Adrenal gland (tissue), 12 donors: ENCODE results near the gene BCL7B. TPM values are rescaled to one million over a fixed set of nuclear protein-coding genes. Genes with fewer than 3 reads are reported as not detected.
"Not testable (repeated sequence)": the region's sequence is repeated elsewhere in the genome, so short reads cannot be mapped to it uniquely, and the experiment has no call there.

Experiments
- DNase-seq, 7 donors: peaks; one replicate each; pipeline ENCODE4 v3.0.0-alpha.2; 2019 to 2020
- H3K27ac ChIP-seq, 5 donors: fragments of 200-600 bp; sonication (generic) in 4 of 5; 1 replicate in 3 of 5; 2 replicates in 2 of 5; pipeline versions ENCODE4 v1.5.1 to v1.8.0; 2016 to 2020; ENCODE audit warnings: mild to moderate bottlenecking in 1 of 5
- H3K27me3 ChIP-seq: fragments of 200-600 bp; 2 replicates; pipeline ENCODE4 v1.8.0; 2021
- H3K36me3 ChIP-seq, 2 donors: fragments of 200-600 bp; replicated peaks in 1 of 2; 1 replicate in 1 of 2; 2 replicates in 1 of 2; pipeline versions ENCODE4 v1.5.1 to v1.8.0; 2018 to 2022
- H3K4me1 ChIP-seq, 2 donors: fragments of 200-600 bp; replicated peaks in 1 of 2; 1 replicate in 1 of 2; 2 replicates in 1 of 2; pipeline versions ENCODE4 v1.5.1 to v1.8.0; 2018 to 2021
- H3K4me3 ChIP-seq, 4 donors: fragments of 200-600 bp; sonication (generic) in 3 of 4; one replicate each; pipeline ENCODE4 v1.5.1; 2016 to 2018
- H3K9me3 ChIP-seq, 3 donors: fragments of 200-600 bp; sonication (generic) in 1 of 3; replicated peaks in 1 of 3; 1 replicate in 2 of 3; 2 replicates in 1 of 3; pipeline versions ENCODE4 v1.5.1 to v1.8.0; 2016 to 2021
- CTCF ChIP-seq, 6 experiments: fragments of 450-650 bp in 4 of 6; fragments of 200-600 bp in 2 of 6; sonication (generic) in 1 of 6; IDR thresholded peaks; 1 replicate in 5 of 6; 2 replicates in 1 of 6; pipeline versions ENCODE4 v1.5.1 to v1.8.0; 2016 to 2021; ENCODE audit warnings: antibody characterized with exemption in 6 of 6, mild to moderate bottlenecking in 2 of 6, moderate library complexity in 1 of 6
- POLR2A ChIP-seq, 2 donors: fragments of 450-650 bp; IDR thresholded peaks; one replicate each; pipeline ENCODE4 v1.6.1; 2017; ENCODE audit warnings: antibody characterized with exemption in 2 of 2, mild to moderate bottlenecking in 2 of 2, moderate library complexity in 1 of 2
- whole genome bisulfite sequencing, 4 donors: extraction: QIAGEN DNeasy Blood & Tissue Kit in 2 of 4; methylation state at CpG; one replicate each; pipeline versions ENCODE4 v1.1.5 to v1.1.7; 2013 to 2017; 5-methylcytosine and 5-hydroxymethylcytosine counted together
- intact Hi-C, 2 donors: fragments of 100-400 bp; cut with DNase I; formaldehyde crosslinking; loops; one replicate each; pipeline versions ENCODE4 v1.14.1 to v1.15.0; 2022 to 2023
- polyA plus RNA-seq, 3 donors: library from polyadenylated mRNA; stranded (reverse); fragments of 200-250 nt in 2 of 3; fragments of 350-450 nt in 1 of 3; fragmentation: Illumina TruSeq in 1 of 3; extraction: RNeasy Lipid Tissue Mini Kit (QIAGEN cat#74804) in 1 of 3; gene quantifications; one replicate each; pipeline ENCODE4 v1.2.3, GENCODE V29; 2013 to 2014
- total RNA-seq, 9 donors: library from RNA; depleted of rRNA in 4 of 9; stranded (reverse); fragments of >200 nt in 4 of 9; fragments of 120-200 nt in 1 of 9; fragmentation: NEBNext Ultra II Directional in 1 of 9; extraction: Animal tissue kit (Norgen Biotek cat#: 25700) in 1 of 9; gene quantifications; one replicate each; pipeline versions ENCODE4 v1.1.0 to v1.2.4, GENCODE V29; 2013 to 2023
- donor health status: healthy with polysubstance abuse.
- donor health status: Bipolar disorder and iron deficiency.
- donor health status: DM: yes; HTN: yes; CAD: no.
- donor health status: DM: no; HTN: no; CAD: no.
- donor health status: DM: no; HTN: no; CAD: no.
- donor health status: DM: yes; HTN: yes; CAD: no.

Gene BCL7B
- total and polyA plus RNA-seq, 12 donors: 19.0 to 97.9 (median 70.3) TPM

GRCh38 chr7:73593207-73594045, 35.9 kb upstream of the BCL7B start:
- 62 to 83% (median 64%) methylated on average over 12 to 14 of the region's 14 CpGs for WGBS, 4 donors
- H3K27ac ChIP-seq: no peak overlapping the region
- TF ChIP-seq CTCF (IDR thresholded peaks at IDR 0.05) (no peak), POLR2A (IDR thresholded peaks at IDR 0.05) (no peak)
- H3K4me1 ChIP-seq: no peaks in the 10 kb centered on the region
- H3K27me3 ChIP-seq: no peaks in the 10 kb centered on the region
- no peaks in the 10 kb centered on the region for H3K36me3 ChIP-seq
- H3K4me3 ChIP-seq: no peak overlapping the region
- intact Hi-C loops: no loop called here
- no peaks in the 10 kb centered on the region for H3K9me3 ChIP-seq
- DNase-seq: no peak

DNA sequence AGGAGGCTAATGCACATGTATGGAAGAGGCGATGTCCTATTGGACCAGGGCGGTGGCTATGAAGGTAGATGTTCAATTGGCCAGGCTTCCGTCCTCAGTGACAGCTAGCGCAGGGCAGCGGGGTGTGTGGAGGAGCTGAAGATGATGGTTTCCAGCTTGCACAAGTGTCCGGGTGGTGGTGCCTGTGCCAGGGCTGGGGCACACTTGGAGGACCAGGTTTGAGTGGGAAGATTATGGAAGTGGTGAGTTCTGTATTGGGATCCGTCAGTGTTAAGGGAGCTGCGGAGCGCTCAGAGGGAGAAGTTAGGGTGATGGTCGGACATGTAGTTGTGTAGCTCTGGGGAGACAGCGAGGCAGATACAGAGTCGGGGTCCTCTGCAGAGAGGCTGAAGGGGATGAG, 29.4 kb upstream of the BCL7B start:
- H3K27ac ChIP-seq: peak overlapping the region in 1 of 5 donors; percentile 46
- intact Hi-C loops: no loop called here

DNA sequence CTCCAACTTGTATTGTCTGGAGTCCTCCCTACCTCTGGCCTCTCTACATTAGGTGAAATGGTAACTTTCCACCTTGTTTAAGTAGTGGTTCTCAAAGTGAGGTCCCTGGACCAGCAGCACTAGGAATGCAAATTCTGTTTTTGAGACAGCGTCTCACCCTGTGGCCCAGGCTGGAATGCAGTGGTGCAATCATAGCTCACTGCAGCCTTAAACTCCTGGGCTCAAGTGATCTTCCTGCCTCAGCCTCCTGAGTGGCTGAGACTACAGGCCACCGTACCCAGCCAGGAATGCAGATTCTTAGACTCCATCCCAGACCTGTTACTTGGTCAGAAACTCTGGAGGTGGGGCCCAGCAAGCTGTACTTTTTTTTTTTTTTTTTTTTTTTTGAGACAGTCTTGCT, 27.7 kb upstream of the BCL7B start:
- DNase-seq: no peak
- intact Hi-C loops: no loop called here
- H3K9me3 ChIP-seq: no peaks in the 10 kb centered on the region
- H3K4me1 ChIP-seq: peaks cover 0 to 8% of the 10 kb centered on the region in 2 donors
- no peak overlapping the region for H3K4me3 ChIP-seq
- 73 to 83% (median 82%) methylated on average over 2 of the region's 2 CpGs for WGBS, 4 donors
- no peaks in the 10 kb centered on the region for H3K27me3 ChIP-seq
- no peak for TF ChIP-seq POLR2A (IDR thresholded peaks at IDR 0.05)
- H3K36me3 ChIP-seq: no peaks in the 10 kb centered on the region
- no peak overlapping the region for H3K27ac ChIP-seq

More for the DNA sequence above, 29.4 kb upstream of the BCL7B start:
- no peak for TF ChIP-seq CTCF (IDR thresholded peaks at IDR 0.05)
- TF ChIP-seq POLR2A (IDR thresholded peaks at IDR 0.05): no peak
- no peaks in the 10 kb centered on the region for H3K27me3 ChIP-seq
- 92 to 96% (median 93%) methylated on average over 12 of the region's 12 CpGs for WGBS, 4 donors
- no peak overlapping the region for H3K4me3 ChIP-seq
- no peaks in the 10 kb centered on the region for H3K36me3 ChIP-seq
- DNase-seq: no peak
- no peaks in the 10 kb centered on the region for H3K9me3 ChIP-seq
- peaks cover 0 to 8% of the 10 kb centered on the region in 2 donors for H3K4me1 ChIP-seq

GRCh38 chr7:73582664-73583202, 25.2 kb upstream of the BCL7B start:
- TF ChIP-seq POLR2A (IDR thresholded peaks at IDR 0.05): no peak
- TF ChIP-seq CTCF (IDR thresholded peaks at IDR 0.05): no peak
- no peaks in the 10 kb centered on the region for H3K27me3 ChIP-seq
- H3K9me3 ChIP-seq: no peaks in the 10 kb centered on the region
- H3K4me3 ChIP-seq: no peak overlapping the region
- intact Hi-C loops: no loop called here
- peak overlapping the region in 1 of 5 donors; percentile 77 for H3K27ac ChIP-seq
- peaks cover 2 to 15% of the 10 kb centered on the region in 2 donors for H3K4me1 ChIP-seq
- no peak for DNase-seq
- H3K36me3 ChIP-seq: no peaks in the 10 kb centered on the region
- 86 to 92% (median 89%) methylated on average over 6 of the region's 6 CpGs for WGBS, 4 donors

GRCh38 chr7:73581006-73581405, 23.5 kb upstream of the BCL7B start:
- H3K36me3 ChIP-seq, H3K9me3 ChIP-seq, DNase-seq, H3K27me3 ChIP-seq, H3K27ac ChIP-seq, H3K4me3 ChIP-seq, intact Hi-C loops: not testable (repeated sequence)
- peaks cover 8 to 21% of the 10 kb centered on the region in 2 donors for H3K4me1 ChIP-seq
- 72 to 77% (median 74%) methylated on average over 9 of the region's 9 CpGs for WGBS, 4 donors
